Mononuclear cell (primary cell): Measurements from ENCODE around the gene PKIB. TPM values are rescaled to one million over a fixed set of nuclear protein-coding genes. Genes with fewer than 3 reads are reported as not detected.
"Not testable (repeated sequence)": the region's sequence is repeated elsewhere in the genome, so short reads cannot be mapped to it uniquely, and the experiment has no call there.

Source experiments
- H3K27me3 ChIP-seq: 2 replicates; pipeline ENCODE4 v1.6.0; 2011; ENCODE audit warnings: low read length, control low read depth; ENCODE audit not compliant: insufficient read depth
- H3K4me1 ChIP-seq: 2 replicates; pipeline ENCODE4 v1.5.1; 2011; ENCODE audit warnings: mild to moderate bottlenecking, low read length, control low read depth; ENCODE audit not compliant: insufficient read depth
- H3K4me3 ChIP-seq: 2 replicates; pipeline ENCODE4 v1.5.1; 2011; ENCODE audit warnings: mild to moderate bottlenecking, low read length, moderate library complexity
- H3K9me3 ChIP-seq: 2 replicates; pipeline ENCODE4 v1.5.1; 2011; ENCODE audit warnings: low read depth, mild to moderate bottlenecking, control low read depth, low read length
- total RNA-seq: library from RNA; depleted of rRNA; stranded (reverse); fragments of >200 nt; gene quantifications from one replicate; pipeline ENCODE4 v1.2.3, GENCODE V29; 2012

PKIB gene
- total RNA-seq, 1 donor, result 2.1 TPM

DNA sequence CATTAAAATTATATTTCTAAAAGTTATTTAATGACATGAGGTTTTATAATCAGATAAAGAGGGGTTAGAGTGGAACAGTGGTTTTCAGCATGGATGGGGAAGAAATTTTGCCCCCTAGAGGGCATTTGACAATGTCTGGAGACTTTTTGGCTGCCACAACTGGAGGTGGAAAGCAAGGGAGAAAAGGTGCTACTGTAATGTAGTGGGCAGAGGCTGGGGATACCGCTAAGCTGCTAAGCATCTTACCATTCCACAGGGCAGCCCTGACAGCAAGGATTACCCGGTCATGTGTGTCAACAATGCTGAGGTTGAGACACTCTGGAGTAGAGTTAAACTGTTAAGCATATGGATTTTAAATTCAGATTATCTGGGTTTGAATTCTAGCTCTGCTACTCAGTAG lies 116.4 kb downstream of the PKIB start:
- H3K4me3 ChIP-seq, result no peak overlapping the region
- no peaks in the 10 kb centered on the region for H3K4me1 ChIP-seq
- H3K9me3 ChIP-seq, result no peaks in the 10 kb centered on the region
- peaks cover 3% of the 10 kb centered on the region for H3K27me3 ChIP-seq

DNA sequence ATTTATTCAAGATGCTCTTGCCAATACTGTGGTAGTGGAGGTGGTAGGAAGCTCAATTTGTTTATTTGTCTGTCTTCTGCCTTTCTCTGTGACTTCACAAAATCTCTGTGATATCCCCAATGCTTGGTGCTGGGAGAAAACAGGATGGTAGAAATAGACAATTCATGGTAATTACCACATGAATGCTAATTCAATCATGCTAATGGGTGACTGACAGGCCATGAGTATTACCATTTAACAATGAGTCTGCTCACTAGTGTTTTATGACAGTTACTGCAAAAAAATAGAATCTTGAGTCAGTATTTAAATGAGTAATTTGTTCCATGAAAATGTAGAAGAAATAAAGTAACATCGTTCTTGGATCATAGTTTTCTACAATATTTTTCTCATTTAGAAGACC lies 117.0 kb downstream of the PKIB start:
- Histone ChIP-seq H3K4me3 (no peak overlapping the region), H3K9me3 (no peaks in the 10 kb centered on the region), H3K4me1 (no peaks in the 10 kb centered on the region), H3K27me3 (peaks cover 3% of the 10 kb centered on the region)

DNA sequence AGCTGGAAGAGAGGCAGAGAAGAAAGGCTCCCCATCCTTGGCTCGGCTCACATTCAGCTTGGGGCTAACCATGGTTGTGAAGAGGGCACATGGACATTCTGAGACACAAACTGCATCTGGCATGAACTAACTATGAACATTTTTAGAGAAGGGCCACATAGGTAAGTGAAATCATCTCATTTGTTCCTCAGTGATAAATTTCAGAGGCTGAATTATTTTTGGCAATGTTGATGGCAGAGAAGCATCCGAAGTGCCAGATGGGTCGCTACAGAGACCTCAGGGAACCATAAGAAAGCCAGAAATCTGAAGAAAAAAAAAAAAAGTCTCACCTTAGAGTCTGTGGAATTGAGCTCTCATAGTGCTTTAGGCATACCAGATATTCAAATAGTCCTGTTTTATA lies 120.1 kb downstream of the PKIB start:
- Histone ChIP-seq H3K9me3 (no peaks in the 10 kb centered on the region), H3K4me1 (no peaks in the 10 kb centered on the region), H3K27me3 (peaks cover 6% of the 10 kb centered on the region), H3K4me3 (no peak overlapping the region)

DNA sequence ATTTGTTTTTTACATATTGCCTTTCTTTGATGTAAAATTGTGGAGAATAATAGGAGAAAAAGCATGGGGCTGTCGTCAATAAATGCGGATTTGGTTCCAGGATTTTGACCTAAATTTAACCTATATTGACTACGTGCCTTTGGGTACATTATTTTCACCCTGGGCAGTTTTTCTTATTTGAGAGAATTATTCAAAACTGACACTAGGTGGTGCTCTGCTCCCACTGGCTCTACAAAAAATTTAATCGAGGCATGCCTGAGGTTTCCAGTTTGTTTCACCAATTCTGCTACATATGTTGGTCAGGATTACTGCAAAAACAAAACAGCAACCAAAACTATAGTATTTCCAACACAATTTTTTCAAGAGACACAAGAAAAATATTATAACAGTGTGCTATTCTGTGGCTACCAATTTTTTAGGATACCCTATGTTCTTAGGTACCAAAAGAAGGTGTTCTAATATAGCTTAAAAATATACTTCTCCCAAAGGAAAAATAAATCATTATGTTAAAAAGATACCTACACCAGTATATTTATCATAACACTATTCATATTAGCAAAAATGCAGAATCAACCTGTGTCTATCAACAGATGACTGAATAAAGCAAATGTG lies 120.7 kb downstream of the PKIB start:
- H3K4me3 ChIP-seq, result no peak overlapping the region
- H3K27me3 ChIP-seq, result peaks cover 10% of the 10 kb centered on the region
- no peaks in the 10 kb centered on the region for H3K9me3 ChIP-seq
- H3K4me1 ChIP-seq, result no peaks in the 10 kb centered on the region

DNA sequence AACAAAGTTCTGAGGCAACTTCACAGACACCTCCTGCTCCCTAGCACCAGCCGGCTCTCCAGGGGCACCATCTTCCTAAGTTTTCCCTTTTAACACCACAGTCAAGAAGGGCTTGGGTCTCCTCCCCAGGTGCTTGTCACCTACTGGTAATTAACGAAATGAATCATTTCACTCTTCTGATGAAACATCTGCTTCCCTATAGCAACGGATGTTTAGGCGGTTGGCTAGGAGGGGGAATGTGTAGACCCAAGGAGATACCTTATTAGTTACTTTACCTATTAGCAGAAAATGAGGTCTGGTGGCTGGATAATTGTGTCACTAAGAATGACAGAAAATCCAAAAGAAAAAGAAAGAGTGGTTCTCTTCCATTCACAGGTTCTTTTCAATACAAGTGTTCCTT lies 123.1 kb downstream of the PKIB start:
- no peak overlapping the region for H3K4me3 ChIP-seq
- no peaks in the 10 kb centered on the region for H3K9me3 ChIP-seq
- no peaks in the 10 kb centered on the region for H3K4me1 ChIP-seq
- H3K27me3 ChIP-seq, result peaks cover 7% of the 10 kb centered on the region

DNA sequence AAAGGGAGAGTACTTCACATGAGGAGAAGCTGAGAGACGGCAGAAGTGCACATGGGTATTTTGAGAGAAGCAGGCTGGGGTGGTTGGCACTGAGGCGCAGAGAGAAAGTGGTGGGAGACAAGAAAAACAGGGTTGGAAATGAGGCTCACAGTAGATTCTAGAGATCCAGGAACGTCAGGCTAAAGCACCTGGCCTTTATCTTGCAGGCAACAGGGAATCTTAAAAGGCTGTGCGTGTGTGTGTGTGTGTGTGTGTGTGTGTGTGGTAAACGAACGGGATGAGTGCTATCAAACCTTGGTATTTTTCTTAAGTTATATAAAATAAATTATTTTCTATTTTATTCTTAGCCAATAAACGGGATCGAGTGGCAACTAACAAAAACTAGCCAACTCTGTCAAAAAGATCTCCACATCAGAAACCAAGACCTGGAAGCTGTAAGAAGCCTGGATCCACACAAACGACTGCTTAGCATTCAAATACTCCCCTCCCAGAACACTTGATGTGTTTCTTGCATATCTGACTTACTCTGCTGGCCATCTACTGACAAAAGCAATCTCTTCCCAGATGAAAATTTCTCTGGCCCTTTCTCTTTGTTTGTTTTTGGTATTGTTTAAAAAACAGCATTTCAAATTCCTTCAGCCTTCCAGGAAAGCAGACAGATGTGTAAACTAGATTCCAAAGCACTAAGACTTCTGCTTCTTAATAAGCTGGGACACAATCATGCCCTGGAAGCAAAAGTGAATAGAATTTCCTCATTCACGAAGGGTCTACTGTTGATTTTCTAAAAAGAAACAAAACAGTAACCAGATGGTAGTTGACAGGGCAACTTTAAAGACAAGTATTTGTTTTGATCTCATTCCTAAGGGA lies 124.6 kb downstream of the PKIB start:
- Histone ChIP-seq H3K27me3 (peaks cover 7% of the 10 kb centered on the region), H3K4me1 (no peaks in the 10 kb centered on the region), H3K9me3 (no peaks in the 10 kb centered on the region), H3K4me3 (no peak overlapping the region)

DNA sequence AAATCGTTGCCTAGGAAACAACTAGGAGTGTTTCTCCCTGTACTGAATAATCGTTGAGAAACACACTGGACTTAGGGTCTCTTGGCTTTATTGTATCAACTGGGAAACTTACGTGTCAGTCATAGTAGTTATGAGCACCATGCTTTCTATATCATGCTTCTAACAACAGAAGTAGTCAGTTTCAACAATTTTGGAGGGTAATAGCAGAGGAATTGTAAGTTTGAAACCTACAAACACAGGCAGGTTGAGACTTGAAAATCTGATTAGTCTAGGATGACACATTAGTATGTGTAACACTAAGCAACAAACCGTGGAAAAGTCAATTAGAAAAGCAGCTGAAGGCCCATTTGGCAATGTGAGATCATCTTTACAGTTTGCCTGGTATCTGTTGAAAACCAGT lies 125.4 kb downstream of the PKIB start:
- H3K27me3 ChIP-seq, result peaks cover 7% of the 10 kb centered on the region
- H3K4me1 ChIP-seq, result no peaks in the 10 kb centered on the region
- H3K4me3 ChIP-seq, result no peak overlapping the region
- H3K9me3 ChIP-seq, result no peaks in the 10 kb centered on the region

DNA sequence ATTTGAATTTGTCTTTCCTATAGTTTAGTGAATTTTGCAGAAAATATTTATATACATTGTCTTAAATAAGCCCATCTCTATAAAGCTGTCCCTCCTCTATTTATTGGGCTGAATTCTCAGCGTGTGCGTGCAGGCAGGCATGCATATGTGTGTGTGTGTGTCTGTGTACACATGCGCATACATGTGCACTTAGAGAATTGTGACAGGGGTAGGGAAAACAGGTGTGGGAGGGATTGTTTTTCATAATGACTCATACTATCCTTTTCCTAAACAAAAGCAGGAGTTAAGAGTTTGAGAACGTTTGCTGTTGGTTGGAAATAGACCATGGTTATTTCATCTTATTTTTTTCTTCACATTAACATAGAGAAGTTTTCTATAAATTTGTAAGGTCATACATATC lies 126.0 kb downstream of the PKIB start:
- Histone ChIP-seq H3K4me3 (no peak overlapping the region), H3K27me3 (peaks cover 7% of the 10 kb centered on the region), H3K4me1 (no peaks in the 10 kb centered on the region), H3K9me3 (no peaks in the 10 kb centered on the region)

DNA sequence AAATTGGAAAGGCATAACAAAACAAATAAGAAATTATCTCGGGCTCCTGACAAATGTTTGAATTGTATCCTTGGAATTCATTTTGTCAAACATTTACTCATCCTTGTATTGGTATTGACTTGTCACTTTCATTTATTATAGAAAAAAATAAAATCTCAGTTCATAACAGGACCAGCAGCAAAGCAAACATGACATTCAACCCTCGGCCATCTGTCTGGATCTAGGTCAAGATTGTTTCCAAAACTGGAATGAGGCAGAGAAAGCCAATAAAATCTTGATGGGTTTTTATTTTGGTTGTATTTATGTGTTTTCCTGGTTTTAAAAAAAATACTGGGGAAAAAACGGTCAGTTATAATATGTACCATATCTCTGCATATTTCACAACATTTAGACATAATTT lies 126.4 kb downstream of the PKIB start:
- H3K27me3 ChIP-seq, result peaks cover 7% of the 10 kb centered on the region
- no peaks in the 10 kb centered on the region for H3K4me1 ChIP-seq
- H3K4me3 ChIP-seq, result no peak overlapping the region
- H3K9me3 ChIP-seq, result no peaks in the 10 kb centered on the region

DNA sequence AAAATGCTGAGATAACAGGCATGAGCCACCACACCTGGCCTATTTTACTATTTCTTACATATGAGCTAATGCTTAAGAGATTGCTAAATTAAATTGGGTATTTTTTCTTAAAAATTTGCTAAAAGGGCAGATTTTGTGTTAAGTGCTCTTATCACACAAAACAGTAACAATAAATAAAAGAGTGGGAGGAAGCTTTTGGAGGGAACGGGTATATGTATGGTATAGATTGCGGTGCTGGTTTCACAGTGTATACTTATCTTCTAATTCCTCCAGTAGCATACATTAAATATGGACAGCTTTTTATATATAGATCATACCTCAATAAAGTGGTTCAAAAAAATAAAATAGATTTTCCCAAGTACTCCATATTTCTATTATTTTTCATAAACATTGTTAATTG lies 129.9 kb downstream of the PKIB start:
- H3K27me3 ChIP-seq, result peaks cover 4% of the 10 kb centered on the region
- no peaks in the 10 kb centered on the region for H3K4me1 ChIP-seq

DNA sequence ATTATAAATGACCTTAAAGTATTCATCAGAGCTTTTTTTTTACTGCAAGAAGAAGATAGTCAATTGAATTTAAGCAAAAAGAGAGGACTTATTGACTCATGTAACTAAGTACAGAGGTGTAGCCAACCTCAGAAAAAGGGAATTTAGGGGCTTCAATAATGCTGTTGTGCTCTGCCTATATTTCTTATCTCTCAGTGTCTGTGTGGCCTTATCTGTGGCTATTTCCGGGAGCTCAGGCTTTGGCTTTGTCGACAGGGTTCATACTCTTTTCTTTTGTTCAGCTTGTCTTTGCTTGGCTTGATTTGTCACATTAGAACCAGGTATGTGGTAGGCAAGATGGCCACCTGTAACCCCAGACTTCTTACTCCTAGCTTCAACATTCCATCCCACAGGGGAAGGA lies 130.7 kb downstream of the PKIB start:
- no peaks in the 10 kb centered on the region for H3K27me3 ChIP-seq
- H3K4me1 ChIP-seq, result no peaks in the 10 kb centered on the region
- no peak overlapping the region for H3K4me3 ChIP-seq
- no peaks in the 10 kb centered on the region for H3K9me3 ChIP-seq

More for the DNA sequence above, 129.9 kb downstream of the PKIB start:
- Histone ChIP-seq H3K9me3 (no peaks in the 10 kb centered on the region), H3K4me3 (no peak overlapping the region)

DNA sequence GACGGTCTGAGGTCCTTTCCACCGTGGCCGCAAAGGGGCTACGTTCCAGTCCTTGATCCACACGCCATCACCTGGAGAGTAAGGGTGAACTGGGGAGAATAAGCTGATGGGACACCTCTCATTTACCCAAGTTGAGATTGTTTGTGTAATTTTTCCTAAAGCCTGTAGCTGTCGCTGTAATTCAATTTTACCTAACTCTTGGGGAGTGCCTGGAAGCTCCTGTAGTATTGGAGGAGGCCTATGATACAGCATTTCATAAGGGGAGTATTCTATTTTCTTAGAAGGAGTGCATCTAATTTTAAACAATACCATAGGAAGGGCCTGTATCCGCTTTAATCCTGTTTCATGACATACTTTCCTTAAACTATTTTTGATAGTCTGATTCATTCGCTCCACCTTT lies 134.0 kb downstream of the PKIB start:
- not testable (repeated sequence) for H3K4me3 ChIP-seq, H3K9me3 ChIP-seq, H3K27me3 ChIP-seq
- peaks cover 12% of the 10 kb centered on the region for H3K4me1 ChIP-seq

DNA sequence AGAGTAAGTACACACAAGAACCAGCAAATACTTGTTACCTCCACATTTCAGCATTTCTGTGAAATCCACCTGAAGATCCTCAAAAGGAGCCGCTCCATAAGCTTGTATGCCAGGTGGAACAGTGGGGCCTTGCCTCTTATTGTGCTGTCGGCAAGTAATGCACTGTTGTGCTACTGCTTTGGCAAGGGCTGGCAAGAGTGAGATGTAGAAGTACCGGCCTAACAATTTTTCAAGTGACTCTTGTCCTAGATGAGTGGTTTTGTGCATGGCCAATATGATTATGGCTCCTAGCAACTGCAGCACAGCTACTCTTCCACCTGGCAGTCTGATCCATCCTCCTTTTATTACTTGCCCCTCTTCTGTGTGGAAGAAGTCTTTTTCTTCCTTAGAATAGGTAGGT lies 134.7 kb downstream of the PKIB start:
- not testable (repeated sequence) for H3K27me3 ChIP-seq, H3K4me3 ChIP-seq, H3K9me3 ChIP-seq
- peaks cover 12% of the 10 kb centered on the region for H3K4me1 ChIP-seq

DNA sequence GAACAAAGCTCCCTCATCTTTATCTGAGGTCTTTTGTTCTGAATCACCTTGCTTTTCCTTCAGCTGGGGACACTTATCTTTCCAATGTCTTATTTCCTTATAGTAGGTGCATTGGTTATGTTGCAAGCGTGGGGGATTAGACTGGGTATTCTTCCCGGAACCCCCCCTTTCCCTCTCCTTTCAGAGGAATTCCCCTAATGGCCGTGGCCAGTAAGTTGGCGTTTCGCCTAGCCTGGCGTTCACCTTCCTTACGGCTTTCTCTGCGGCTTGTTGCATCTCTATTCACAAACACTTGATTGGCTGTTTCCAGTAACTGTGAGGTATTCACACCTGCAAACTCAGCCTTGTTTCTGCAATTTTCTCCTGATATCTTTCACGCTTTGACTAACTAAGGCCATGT lies 136.5 kb downstream of the PKIB start:
- no peak overlapping the region for H3K4me3 ChIP-seq
- peaks cover 21% of the 10 kb centered on the region for H3K4me1 ChIP-seq
- no peaks in the 10 kb centered on the region for H3K9me3 ChIP-seq
- no peaks in the 10 kb centered on the region for H3K27me3 ChIP-seq

DNA sequence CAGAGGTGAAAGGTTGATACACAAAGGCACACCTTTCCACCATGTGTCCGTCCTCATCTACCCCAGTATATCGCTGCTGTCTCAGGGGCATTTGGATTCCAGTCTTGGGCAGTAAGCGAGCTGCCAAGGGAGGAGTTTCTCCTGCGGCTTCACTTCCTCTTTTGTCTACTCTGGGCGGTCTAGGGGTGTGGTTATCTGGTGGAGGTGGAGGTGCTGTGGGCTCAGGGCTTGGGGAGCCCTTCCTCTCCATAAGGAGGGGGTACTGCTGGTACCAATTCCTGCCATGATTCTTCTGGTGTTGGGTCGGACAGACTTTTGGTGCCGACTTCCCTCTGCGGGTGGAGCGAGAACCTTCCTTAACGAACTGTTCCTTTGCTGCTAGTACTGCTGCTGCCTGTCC lies 137.4 kb downstream of the PKIB start:
- Histone ChIP-seq H3K9me3 (no peaks in the 10 kb centered on the region), H3K4me3 (no peak overlapping the region), H3K27me3 (no peaks in the 10 kb centered on the region), H3K4me1 (peaks cover 29% of the 10 kb centered on the region)

DNA sequence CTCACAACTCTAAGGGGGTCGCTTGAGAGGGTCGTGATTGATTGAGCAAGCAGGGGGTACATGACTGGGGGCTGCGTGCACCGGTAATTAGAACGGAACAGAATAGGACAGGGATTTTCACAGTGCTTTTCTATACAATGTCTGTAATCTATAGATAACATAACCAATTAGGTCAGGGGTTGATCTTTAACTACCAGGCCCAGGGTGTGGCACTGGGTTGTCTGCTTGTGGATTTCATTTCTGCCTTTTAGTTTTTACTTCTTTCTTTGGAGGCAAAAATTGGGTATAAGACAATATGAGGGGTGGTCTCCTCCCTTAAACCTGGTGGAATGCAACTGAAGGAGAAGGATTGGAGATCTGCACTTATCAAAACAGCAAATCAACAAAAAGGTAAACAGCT lies 138.7 kb downstream of the PKIB start:
- H3K4me1 ChIP-seq, result peaks cover 42% of the 10 kb centered on the region

More for the DNA sequence above, 138.7 kb downstream of the PKIB start:
- H3K9me3 ChIP-seq, H3K27me3 ChIP-seq, H3K4me3 ChIP-seq: not testable (repeated sequence)
